Adrenal gland (tissue), 12 donors: Measurements from ENCODE around the gene ARHGAP35. TPM values are rescaled to one million over a fixed set of nuclear protein-coding genes. Genes with fewer than 3 reads are reported as not detected.

Experiments
- DNase-seq, 7 donors: peaks; one replicate each; pipeline ENCODE4 v3.0.0-alpha.2; 2019 to 2020
- H3K27ac ChIP-seq, 5 donors: fragments of 200-600 bp; sonication (generic) in 4 of 5; 1 replicate in 3 of 5; 2 replicates in 2 of 5; pipeline versions ENCODE4 v1.5.1 to v1.8.0; 2016 to 2020; ENCODE audit warnings: mild to moderate bottlenecking in 1 of 5
- H3K27me3 ChIP-seq: fragments of 200-600 bp; 2 replicates; pipeline ENCODE4 v1.8.0; 2021
- H3K36me3 ChIP-seq, 2 donors: fragments of 200-600 bp; replicated peaks in 1 of 2; 1 replicate in 1 of 2; 2 replicates in 1 of 2; pipeline versions ENCODE4 v1.5.1 to v1.8.0; 2018 to 2022
- H3K4me1 ChIP-seq, 2 donors: fragments of 200-600 bp; replicated peaks in 1 of 2; 1 replicate in 1 of 2; 2 replicates in 1 of 2; pipeline versions ENCODE4 v1.5.1 to v1.8.0; 2018 to 2021
- H3K4me3 ChIP-seq, 4 donors: fragments of 200-600 bp; sonication (generic) in 3 of 4; one replicate each; pipeline ENCODE4 v1.5.1; 2016 to 2018
- H3K9me3 ChIP-seq, 3 donors: fragments of 200-600 bp; sonication (generic) in 1 of 3; replicated peaks in 1 of 3; 1 replicate in 2 of 3; 2 replicates in 1 of 3; pipeline versions ENCODE4 v1.5.1 to v1.8.0; 2016 to 2021
- CTCF ChIP-seq, 6 experiments: fragments of 450-650 bp in 4 of 6; fragments of 200-600 bp in 2 of 6; sonication (generic) in 1 of 6; IDR thresholded peaks; 1 replicate in 5 of 6; 2 replicates in 1 of 6; pipeline versions ENCODE4 v1.5.1 to v1.8.0; 2016 to 2021; ENCODE audit warnings: antibody characterized with exemption in 6 of 6, mild to moderate bottlenecking in 2 of 6, moderate library complexity in 1 of 6
- POLR2A ChIP-seq, 2 donors: fragments of 450-650 bp; IDR thresholded peaks; one replicate each; pipeline ENCODE4 v1.6.1; 2017; ENCODE audit warnings: antibody characterized with exemption in 2 of 2, mild to moderate bottlenecking in 2 of 2, moderate library complexity in 1 of 2
- WGBS, 4 donors: extraction: QIAGEN DNeasy Blood & Tissue Kit in 2 of 4; methylation state at CpG; one replicate each; pipeline versions ENCODE4 v1.1.5 to v1.1.7; 2013 to 2017; 5-methylcytosine and 5-hydroxymethylcytosine counted together
- intact Hi-C, 2 donors: fragments of 100-400 bp; cut with DNase I; formaldehyde crosslinking; loops; one replicate each; pipeline versions ENCODE4 v1.14.1 to v1.15.0; 2022 to 2023
- polyA plus RNA-seq, 3 donors: library from polyadenylated mRNA; stranded (reverse); fragments of 200-250 nt in 2 of 3; fragments of 350-450 nt in 1 of 3; fragmentation: Illumina TruSeq in 1 of 3; extraction: RNeasy Lipid Tissue Mini Kit (QIAGEN cat#74804) in 1 of 3; gene quantifications; one replicate each; pipeline ENCODE4 v1.2.3, GENCODE V29; 2013 to 2014
- total RNA-seq, 9 donors: library from RNA; depleted of rRNA in 4 of 9; stranded (reverse); fragments of >200 nt in 4 of 9; fragments of 120-200 nt in 1 of 9; fragmentation: NEBNext Ultra II Directional in 1 of 9; extraction: Animal tissue kit (Norgen Biotek cat#: 25700) in 1 of 9; gene quantifications; one replicate each; pipeline versions ENCODE4 v1.1.0 to v1.2.4, GENCODE V29; 2013 to 2023
- donor health status: healthy with polysubstance abuse.
- donor health status: Bipolar disorder and iron deficiency.
- donor health status: DM: yes; HTN: yes; CAD: no.
- donor health status: DM: no; HTN: no; CAD: no.
- donor health status: DM: no; HTN: no; CAD: no.
- donor health status: DM: yes; HTN: yes; CAD: no.

The ARHGAP35 gene
- total and polyA plus RNA-seq, 12 donors = 7.0 to 48.3 (median 38.9) TPM

- intact Hi-C loops = no loop called here
- H3K27ac ChIP-seq = peak overlapping the region in 2 of 5 donors; percentile 29 to 77
- H3K4me3 ChIP-seq = no peak overlapping the region
- H3K4me1 ChIP-seq = peaks cover 37 to 42% of the 10 kb centered on the region in 2 donors
- TF ChIP-seq POLR2A (IDR thresholded peaks at IDR 0.05) (no peak), CTCF (IDR thresholded peaks at IDR 0.05) (no peak)
- DNase-seq = peak in 1 of 7 donors; percentile 33
- H3K27me3 ChIP-seq = no peaks in the 10 kb centered on the region
- no peaks in the 10 kb centered on the region for H3K9me3 ChIP-seq
- no peaks in the 10 kb centered on the region for H3K36me3 ChIP-seq
- 72 to 84% (median 76%) methylated on average over 4 of the region's 4 CpGs for WGBS, 4 donors
Measured at GRCh38 chr19:46902402-46902766, 41.6 kb downstream of the ARHGAP35 start.

- no peak for DNase-seq
- WGBS, 4 donors = 10 to 19% (median 15%) methylated on average over 3 of the region's 3 CpGs
- H3K27ac ChIP-seq = peak overlapping the region in 4 of 5 donors; percentile 67 to 77 (median 74)
- H3K36me3 ChIP-seq = no peaks in the 10 kb centered on the region
- H3K4me3 ChIP-seq = no peak overlapping the region
- TF ChIP-seq CTCF (IDR thresholded peaks at IDR 0.05) = no peak
- TF ChIP-seq POLR2A (IDR thresholded peaks at IDR 0.05) = no peak
- intact Hi-C loops = no loop called here
- H3K4me1 ChIP-seq = peaks cover 42 to 52% of the 10 kb centered on the region in 2 donors
- H3K9me3 ChIP-seq = no peaks in the 10 kb centered on the region
- H3K27me3 ChIP-seq = no peaks in the 10 kb centered on the region
Measured at GRCh38 chr19:46903458-46903857, 42.7 kb downstream of the ARHGAP35 start.

GRCh38 chr19:46904114-46905060, 43.6 kb downstream of the ARHGAP35 start:
- WGBS, 4 donors = 59 to 64% (median 61%) methylated on average over 15 to 16 of the region's 16 CpGs
- Histone ChIP-seq H3K4me1 (peaks cover 42 to 62% of the 10 kb centered on the region in 2 donors), H3K36me3 (no peaks in the 10 kb centered on the region), H3K4me3 (no peak overlapping the region), H3K27ac (peak overlapping the region in 4 of 5 donors; percentile 67 to 86 (median 74)), H3K27me3 (no peaks in the 10 kb centered on the region), H3K9me3 (no peaks in the 10 kb centered on the region)
- DNase-seq = peak; percentile 38 to 82 (median 57)
- intact Hi-C loops = loop anchor here in 1 of 2 donors (5.0 kb wide), 1 partner anchor 32 kb away; no protein-coding TSS in a partner anchor
- peak in 1 of 6 experiments; percentile 4 for TF ChIP-seq CTCF (IDR thresholded peaks at IDR 0.05)
- no peak for TF ChIP-seq POLR2A (IDR thresholded peaks at IDR 0.05)

- TF ChIP-seq CTCF (IDR thresholded peaks at IDR 0.05) = no peak
- no peak for TF ChIP-seq POLR2A (IDR thresholded peaks at IDR 0.05)
- WGBS, 4 donors = 87 to 94% (median 87%) methylated on average over 2 of the region's 2 CpGs
Measured at GRCh38 chr19:46906221-46906620, 45.4 kb downstream of the ARHGAP35 start.

More at GRCh38 chr19:46906221-46906620, 45.4 kb downstream of the ARHGAP35 start:
- H3K27ac ChIP-seq = no peak overlapping the region
- H3K36me3 ChIP-seq = no peaks in the 10 kb centered on the region
- peaks cover 42 to 62% of the 10 kb centered on the region in 2 donors for H3K4me1 ChIP-seq
- DNase-seq = no peak
- no peaks in the 10 kb centered on the region for H3K9me3 ChIP-seq
- no peaks in the 10 kb centered on the region for H3K27me3 ChIP-seq
- H3K4me3 ChIP-seq = no peak overlapping the region
- intact Hi-C loops = loop anchor here in 1 of 2 donors (5.0 kb wide), 1 partner anchor 34 kb away; no protein-coding TSS in a partner anchor
